ENCODE measurements around the gene DGKA.
"Not testable (repeated sequence)": the region's sequence is repeated elsewhere in the genome, so short reads cannot be mapped to it uniquely, and the experiment has no call there.

The DGKA gene

DNA sequence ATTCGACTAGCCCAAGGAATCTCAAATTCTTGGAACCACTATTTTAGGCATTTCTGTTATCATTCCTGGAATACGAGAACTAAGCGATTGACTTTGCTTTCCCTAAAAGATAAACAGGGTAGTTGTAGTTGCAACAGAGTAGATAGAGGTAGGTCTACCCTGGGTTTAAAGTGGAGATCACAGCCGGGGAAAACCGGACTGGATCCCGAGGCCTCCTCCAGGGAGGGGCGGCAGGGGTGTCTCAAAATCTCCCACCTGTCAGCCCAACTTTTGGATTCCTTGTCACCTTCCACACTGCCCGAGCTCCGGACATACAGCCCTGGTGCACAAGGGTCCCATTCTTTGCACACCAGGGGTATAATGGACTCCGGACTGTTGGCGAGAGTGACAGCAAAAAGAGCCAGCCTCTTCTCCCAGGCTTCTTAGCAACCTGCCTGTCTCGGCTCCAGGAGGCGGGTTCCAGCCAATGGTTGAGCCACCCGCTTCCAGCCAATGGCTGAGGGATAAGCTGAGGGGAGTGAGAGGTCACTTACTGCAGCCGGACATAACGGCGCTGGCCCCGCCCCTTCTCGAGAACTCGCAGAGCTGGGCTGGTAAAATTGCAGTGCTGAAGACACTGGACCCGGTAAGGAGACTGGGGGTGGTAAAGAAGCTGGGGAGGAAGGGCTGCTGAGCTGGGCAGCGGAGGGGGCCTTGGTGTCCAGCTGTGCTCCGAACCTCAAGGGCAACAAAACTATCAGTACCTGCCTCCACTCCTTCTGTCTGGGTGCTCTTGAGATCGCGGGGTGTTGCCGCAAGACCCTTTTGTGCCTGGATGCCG lies 66.0 kb downstream of the DGKA start, which contains the start of gene SUOX:
Gene SUOX (plus strand): TSS at position 562 of the 820 bp plus-strand sequence. CDS start 4,946 bp downstream, outside the sequence.
- peak; percentile 93 for DNase-seq (ENCODE audit: low spot score)

- no peak for DNase-seq (ENCODE audit: low spot score)
Observed at GRCh38 chr12:55997535-55997859, 66.5 kb downstream of the DGKA start.

GRCh38 chr12:55999522-55999921 lies 68.6 kb downstream of the DGKA start:
- DNase-seq (ENCODE audit: low spot score), result not testable (repeated sequence)

DNA sequence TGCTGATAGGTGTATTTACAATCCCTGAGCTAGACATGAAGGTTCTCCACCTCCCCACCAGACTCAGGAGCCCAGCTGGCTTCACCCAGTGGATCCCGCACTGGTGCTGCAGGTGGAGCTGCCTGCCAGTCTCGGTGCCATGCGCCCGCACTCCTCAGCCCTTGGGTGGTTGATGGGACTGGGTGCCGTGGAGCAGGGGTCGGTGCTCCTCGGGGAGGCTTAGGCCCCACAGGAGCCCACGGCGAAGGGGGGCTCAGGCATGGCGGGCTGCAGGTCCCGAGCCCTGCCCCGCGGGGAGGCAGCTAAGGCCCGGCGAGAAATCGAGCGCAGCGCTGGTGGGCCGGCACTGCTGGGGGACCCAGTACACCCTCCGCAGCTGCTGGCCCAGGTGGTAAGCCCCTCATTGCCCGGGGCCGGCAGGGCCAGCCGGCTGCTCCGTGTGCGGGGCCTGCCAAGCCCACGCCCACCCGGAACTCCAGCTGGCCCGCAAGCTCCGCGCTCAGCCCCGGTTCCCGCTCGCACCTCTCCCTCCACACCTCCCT lies 69.1 kb downstream of the DGKA start:
- DNase-seq (ENCODE audit: low spot score), result not testable (repeated sequence)

- DNase-seq (ENCODE audit: low spot score), result no peak
Observed at GRCh38 chr12:56001487-56002100, 70.6 kb downstream of the DGKA start.

DNA sequence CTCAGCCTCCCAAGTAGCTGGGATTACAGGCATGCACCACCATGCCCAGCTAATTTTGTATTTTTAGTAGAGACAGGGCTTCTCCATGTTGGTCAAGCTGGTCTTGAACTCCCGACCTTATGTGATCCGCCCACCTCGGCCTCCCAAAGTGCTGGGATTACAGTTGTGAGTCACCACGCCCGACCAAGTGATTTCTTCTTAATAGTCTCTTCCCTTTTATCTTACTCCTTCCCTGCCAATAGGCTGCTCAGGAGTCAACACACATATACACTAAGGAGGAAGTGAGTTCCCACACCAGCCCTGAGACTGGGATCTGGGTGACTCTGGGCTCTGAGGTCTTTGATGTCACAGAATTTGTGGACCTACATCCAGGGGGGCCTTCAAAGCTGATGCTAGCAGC lies 72.4 kb downstream of the DGKA start:
- not testable (repeated sequence) for DNase-seq (ENCODE audit: low spot score)
